Neural progenitor cell (in vitro differentiated cells): ENCODE measurements around the gene IQSEC3.

Experiments
- EZH2 ChIP-seq: fragments of 200-600 bp; sonication (generic); IDR thresholded peaks from 2 replicates; pipeline ENCODE4 v1.6.1; 2017; ENCODE audit warnings: antibody characterized with exemption, mild to moderate bottlenecking, moderate library complexity
- TF ChIP-seq, protein P1 (sequence below): fragments of 200-600 bp; sonication (generic); IDR thresholded peaks from 2 replicates; pipeline ENCODE4 v1.5.1; 2017; ENCODE audit warnings: antibody characterized with exemption, mild to moderate bottlenecking

- TF ChIP-seq, protein P1, sequence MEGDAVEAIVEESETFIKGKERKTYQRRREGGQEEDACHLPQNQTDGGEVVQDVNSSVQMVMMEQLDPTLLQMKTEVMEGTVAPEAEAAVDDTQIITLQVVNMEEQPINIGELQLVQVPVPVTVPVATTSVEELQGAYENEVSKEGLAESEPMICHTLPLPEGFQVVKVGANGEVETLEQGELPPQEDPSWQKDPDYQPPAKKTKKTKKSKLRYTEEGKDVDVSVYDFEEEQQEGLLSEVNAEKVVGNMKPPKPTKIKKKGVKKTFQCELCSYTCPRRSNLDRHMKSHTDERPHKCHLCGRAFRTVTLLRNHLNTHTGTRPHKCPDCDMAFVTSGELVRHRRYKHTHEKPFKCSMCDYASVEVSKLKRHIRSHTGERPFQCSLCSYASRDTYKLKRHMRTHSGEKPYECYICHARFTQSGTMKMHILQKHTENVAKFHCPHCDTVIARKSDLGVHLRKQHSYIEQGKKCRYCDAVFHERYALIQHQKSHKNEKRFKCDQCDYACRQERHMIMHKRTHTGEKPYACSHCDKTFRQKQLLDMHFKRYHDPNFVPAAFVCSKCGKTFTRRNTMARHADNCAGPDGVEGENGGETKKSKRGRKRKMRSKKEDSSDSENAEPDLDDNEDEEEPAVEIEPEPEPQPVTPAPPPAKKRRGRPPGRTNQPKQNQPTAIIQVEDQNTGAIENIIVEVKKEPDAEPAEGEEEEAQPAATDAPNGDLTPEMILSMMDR = no peak
- no peak for TF ChIP-seq EZH2
Observed at GRCh38 chr12:205026-205425, 138.5 kb downstream of the IQSEC3 start.
